GM18517 (cell line): ENCODE results near the gene LRRC45.
"Not testable (repeated sequence)": the region's sequence is repeated elsewhere in the genome, so short reads cannot be mapped to it uniquely, and the experiment has no call there.

Source experiments
- ATAC-seq: cut with Tn5 transposase; IDR thresholded peaks from one replicate; pipeline ENCODE4 v1.9.1; 2021; ENCODE audit warnings: mild to moderate bottlenecking, moderate library complexity; ENCODE audit not compliant: unreplicated experiment

LRRC45 gene

DNA sequence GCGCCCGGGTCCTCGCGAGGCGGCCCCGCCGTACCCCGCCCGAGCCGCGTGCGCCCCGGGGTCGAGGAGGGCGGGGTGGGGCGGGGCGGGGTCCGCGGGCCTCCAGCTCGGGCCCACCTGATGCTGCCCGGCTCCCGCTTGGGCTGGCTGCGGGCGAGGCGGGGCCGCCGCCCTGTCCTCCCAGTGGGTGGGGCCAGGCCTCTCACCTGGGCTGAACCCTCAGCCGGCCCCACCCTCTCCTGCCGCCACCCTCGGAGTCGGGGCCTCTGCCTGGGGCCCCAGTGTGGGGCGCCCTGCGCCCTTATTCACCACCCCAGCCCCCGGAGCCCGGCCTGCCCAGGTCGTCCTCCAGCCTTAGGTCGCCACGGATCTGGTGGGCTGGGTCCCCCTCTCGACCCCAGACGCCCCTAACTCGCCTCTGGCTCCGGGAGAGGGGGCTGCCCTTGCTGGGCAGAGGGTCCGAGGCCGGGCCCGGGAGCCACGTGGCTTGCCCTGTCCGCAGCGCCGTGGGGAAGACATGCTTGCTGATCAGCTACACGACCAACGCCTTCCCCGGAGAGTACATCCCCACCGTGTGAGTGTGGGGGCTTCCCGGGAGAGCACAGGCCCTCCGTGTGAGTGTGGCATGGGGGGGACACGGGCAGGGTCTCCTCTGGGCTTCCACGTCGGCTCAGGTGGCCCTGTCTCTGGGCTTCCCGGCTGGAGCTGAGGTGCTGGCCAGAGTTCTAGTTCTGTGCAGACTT, 9.0 kb downstream of the LRRC45 start:
- ATAC-seq = no peak

DNA sequence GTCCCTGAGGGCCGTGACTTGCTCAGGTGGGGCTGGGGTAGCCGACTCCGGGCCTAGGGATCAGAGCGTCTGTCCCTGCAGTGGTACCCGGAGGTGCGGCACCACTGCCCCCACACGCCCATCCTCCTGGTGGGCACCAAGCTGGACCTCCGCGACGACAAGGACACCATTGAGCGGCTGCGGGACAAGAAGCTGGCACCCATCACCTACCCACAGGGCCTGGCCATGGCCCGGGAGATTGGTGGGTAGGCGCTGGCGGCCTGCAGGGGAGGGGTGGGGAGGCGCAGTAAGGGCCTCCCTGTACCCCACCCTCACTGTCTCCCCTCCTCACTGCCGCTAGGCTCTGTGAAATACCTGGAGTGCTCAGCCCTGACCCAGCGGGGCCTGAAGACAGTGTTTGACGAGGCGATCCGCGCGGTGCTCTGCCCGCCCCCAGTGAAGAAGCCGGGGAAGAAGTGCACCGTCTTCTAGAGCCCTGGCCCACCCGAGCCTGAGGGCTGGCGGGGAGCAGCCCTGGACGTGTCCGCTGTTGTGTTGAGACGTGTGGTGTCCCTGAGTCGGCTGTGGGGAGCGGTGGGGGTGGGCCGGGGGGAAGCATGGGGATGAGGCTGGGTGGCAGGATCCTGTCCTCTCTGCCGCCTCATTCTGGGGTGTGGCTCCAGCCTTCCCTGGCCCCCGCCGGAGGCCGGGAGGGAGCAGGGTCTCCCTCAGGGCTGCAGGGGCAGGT, 10.4 kb downstream of the LRRC45 start:
- ATAC-seq = no peak

DNA sequence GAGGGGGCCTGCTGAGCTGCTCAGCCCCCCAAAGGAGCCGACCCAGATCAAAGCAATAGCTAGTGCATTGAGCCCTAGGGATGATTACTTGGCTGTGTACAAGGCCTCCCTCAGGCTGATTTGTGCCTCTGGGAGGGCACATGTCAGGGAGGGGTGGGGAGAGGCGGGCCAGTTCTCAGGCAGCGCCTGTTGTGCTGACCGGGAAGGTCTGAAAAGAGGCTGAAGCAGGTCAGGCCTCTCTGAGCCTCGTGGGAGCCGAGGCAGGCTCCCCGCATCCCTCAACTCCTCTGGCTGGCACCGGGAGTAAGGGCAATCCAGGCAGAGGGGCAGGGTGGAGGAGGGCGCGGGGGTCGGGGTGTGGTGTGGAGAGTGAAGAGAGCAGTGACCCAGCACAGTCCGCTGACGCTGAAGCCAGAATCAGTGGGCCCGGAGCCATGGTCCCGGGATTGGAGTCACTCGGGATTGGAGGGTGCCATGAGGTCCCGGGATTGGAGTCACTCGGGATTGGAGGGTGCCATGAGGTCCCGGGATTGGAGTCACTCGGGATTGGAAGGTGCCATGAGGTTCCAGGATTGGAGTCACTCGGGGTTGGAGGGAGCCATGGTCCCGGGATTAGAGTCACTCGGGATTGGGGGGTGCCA, 11.4 kb downstream of the LRRC45 start:
- no peak for ATAC-seq

DNA sequence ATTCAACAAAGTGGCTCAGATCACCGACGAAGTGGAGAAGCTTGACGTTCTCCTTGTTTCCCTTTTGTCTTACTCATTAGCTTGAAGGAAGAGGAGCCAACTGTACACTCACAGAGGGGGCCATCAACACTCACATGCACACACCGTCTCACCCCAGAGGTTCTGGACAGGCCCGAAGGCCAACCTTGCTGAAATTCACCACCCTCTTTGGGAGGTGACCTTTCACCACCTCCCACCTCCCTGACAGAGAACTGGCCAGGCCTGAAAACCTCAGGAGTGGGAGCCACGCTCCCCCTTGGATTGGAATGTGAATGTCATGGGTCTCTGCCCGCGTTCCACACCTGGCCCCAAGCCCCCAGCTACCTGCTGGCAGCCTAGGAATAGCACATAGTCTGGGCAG, 12.4 kb downstream of the LRRC45 start:
- ATAC-seq = no peak

DNA sequence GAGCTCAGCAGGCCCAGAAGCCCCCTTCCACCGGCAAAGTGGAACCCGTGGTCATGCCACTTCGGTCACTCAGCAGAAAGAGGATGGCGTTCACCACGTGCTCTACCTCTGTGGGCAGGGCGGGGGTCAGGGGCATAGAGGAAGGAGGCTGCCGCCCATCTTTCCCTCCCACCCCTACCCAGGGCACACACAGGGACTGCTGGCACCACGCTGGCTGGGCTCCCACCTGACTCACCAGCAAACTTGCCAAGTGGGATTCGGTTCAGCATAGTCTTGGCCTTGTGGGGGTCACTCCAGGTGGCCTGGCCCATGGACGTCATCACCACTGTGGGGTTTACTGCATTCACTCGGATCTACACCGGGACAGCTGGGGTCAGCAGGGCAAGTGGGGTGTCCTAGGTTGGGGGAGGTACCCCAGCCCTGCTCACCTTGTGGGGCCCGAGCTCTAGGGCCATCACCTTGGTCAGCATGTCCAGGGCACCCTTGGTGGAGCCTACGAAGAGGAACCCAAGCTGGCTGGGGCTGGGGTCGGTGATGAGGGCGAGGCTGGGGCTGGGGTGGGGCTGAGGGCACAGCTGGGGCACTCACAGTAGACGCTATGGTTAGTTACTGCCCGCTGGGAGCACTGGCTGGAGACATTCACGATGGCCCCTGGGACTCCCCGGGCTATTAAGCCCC, 13.0 kb downstream of the LRRC45 start:
- no peak for ATAC-seq

DNA sequence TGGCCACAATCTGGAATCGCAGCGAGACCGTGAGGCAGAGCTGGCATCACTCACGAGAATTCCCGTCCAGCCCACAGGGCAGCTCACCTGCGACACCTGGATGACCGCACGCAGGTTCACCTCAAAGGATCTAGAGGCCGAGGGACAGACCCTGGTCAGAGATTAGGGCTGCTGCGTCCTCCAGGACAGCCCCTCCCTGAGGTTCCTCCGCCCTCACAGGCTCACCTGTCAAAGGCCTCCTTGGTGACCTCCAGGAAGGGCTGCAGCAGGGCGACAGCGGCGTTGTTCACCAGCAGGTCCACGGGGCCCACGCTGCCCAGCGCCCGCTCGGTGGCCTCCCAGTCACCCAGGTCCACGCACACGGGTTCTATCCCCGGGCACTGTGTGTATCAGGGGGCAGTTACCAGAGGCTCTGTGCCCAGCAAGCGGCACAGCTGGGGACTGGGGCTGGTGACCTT, 13.6 kb downstream of the LRRC45 start:
- no peak for ATAC-seq

DNA sequence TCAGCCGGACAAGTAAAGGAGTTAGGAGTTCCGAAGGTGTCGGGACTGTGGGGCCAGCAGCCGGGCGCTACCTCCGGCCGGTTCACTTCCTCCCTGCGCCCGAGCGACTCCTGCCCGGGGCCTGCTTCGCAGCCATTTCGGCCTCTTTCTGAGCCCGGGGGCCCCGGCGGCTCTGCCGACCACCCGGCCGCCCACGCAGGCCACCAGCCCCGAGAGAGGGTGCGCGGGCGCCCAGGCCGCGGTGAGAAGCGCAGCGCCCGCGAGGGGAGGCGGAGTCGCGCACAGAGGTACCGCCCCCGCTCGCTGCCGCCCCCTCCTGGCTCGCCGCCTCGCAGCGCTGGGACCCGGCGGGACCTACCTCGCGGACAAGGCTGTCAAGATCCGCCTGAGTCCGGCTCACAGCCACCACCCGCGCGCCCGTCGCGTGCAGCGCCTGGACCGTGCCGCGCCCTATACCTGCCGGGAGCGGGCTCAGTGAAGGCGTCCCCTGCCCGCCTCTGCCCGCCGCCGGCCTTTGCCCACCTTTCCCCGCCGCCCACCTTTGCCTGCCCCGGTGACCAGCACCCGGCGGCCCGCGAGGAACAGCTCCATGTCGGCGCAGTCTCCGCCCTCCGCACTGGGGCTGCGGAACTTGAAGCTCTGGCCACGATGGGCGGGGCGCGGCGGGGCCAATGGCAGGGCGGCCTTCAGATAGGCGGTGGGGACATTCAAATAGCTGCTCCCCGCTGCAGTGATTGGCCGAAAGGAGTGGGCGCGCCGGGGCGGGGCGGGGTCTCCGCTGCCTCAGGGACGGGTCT, 14.2 kb downstream of the LRRC45 start, which contains the start of gene DCXR:
Gene DCXR (minus strand): TSS at position 606 of the 797 bp plus-strand sequence. CDS start 15 bp downstream, at position 591.
- peak; percentile 81 for ATAC-seq

DNA sequence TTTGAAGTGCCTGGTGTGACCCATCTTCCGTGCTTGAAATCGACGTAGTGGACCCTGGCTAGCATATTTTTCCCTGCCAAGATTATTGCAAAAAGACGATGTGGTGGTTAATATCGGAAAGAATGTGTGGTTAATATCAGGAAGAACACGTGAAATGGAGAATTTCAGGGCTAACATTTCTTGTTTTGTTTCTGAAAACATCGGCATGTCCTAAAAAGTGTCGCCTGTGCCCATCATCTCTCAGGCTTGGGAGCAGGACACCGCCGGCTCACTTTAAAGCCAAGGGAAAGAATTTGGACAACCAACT, 14.7 kb downstream of the LRRC45 start:
- ATAC-seq = no peak

DNA sequence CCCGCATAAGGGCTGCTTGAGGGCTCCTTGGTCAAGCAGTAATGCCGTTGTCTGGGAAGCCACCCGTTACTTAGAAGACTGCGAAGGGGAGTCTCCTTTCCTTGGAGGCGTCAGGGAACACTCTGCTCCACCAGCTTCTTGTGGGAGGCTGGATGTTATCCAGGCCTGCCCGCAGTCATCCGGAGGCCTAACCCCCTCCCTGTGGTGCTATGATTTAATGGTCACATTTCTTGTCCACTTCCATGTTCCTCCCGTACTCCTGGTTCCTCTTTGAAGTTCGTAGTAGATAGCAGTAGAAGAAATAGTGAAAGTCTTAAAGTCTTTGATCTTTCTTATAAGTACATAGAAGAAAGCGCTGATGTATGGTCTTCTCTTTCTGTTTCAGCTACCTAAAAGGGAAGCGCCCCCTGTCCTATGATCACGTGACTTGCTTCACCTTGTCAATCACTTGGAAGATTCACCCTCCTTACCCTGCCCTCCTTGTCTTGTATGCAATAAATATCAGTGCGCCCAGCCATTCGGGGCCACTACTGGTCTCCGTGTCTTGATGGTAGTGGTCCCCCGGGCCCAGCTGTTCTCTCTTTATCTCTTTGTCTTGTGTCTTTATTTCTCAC, 15.8 kb downstream of the LRRC45 start:
- not testable (repeated sequence) for ATAC-seq

DNA sequence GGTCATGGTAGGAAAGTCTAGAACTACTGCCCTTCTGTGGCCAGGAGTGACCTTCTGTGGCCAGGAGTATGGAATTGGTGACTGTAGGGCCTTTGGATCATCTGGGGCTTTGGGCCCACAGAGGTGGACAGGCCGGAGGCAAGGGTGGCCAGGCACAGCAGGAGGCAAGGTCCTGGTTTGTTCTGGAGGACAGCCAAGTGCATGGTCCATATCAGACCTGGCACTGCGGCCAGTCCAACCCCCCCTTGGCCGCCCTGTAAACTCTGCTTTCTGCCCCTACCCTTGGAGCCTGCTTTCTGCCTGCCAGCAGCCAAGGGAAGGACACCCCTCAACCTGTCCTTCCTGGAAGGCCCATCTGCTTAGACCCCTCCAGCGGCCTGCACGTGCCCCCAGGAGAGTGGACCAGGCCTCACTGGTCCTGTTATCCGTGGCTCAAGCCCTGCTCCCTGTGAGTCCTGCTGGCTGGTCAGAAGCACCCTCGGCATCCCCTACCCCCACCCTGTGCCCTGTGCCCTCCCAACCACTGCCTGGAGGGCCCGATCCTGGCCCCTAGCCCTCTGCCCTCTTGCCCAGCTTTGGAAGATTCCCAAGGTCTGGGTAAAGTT, 16.7 kb downstream of the LRRC45 start:
- ATAC-seq = no peak

DNA sequence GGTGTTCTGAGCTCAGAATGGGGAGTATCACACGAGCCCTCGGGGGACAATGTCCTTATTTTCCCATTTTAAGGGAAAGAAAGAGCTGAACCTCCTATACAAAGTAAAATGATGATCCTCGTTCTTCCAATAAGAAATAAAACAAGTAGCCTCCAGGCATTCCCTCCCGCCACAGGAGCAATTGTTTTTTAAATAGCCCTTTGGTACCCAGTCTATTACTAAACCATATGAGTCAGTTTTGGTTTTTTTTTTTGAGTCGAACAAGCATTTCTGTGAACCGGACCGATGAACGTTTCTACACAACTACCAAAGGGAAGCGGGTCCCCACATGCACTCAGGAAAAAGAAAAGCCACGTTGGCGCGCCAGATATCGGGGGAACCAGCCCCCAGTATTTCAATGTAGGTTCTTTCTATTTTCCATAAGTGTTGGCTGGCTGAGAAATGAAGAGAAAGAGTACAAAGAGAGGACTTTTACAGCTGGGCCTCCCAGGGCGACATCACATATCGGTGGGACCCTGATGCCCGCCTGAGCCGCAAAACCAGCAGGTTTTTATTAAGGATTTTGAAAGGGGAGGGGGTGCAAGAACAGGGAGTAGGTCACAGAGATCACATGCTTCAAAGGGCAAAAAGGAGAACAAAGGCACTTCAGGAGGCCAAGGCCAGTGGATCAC, 18.2 kb downstream of the LRRC45 start:
- ATAC-seq = no peak

DNA sequence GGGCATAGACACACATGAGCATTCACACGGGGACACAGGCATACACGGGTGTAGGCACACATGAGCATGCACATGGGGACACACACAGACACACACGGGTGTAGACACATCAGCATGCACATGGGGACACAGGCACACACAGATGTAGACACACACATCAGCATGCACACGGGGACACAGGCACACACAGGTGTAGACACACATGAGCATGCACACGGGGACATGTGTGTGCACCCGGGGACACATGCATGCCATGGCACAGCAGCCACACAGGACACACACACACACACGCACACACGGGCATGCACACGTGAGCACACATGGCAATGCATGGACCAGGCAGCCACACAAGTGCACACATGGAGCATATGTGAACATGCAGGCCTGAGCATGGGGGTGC, 19.5 kb downstream of the LRRC45 start:
- ATAC-seq = no peak

DNA sequence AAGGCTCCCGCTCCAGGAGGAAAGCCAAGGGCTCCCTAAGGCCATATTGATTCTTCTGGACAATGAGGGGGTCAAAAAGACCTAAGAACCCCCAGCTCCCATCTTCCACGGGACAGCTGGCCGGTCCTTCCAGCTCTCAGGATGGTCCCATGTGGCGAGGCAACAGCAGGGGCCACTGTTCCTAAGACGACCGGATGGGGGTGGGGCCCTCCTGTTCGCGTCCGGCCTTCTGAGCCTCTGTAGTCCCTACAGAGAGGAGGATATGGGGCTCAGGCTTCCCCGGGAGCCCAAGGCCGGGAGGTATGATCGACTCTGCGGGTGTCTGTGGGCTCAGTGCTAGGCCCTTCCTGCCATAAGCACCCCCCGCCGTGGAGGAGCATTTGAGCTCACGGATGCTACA, 20.4 kb downstream of the LRRC45 start:
- no peak for ATAC-seq

DNA sequence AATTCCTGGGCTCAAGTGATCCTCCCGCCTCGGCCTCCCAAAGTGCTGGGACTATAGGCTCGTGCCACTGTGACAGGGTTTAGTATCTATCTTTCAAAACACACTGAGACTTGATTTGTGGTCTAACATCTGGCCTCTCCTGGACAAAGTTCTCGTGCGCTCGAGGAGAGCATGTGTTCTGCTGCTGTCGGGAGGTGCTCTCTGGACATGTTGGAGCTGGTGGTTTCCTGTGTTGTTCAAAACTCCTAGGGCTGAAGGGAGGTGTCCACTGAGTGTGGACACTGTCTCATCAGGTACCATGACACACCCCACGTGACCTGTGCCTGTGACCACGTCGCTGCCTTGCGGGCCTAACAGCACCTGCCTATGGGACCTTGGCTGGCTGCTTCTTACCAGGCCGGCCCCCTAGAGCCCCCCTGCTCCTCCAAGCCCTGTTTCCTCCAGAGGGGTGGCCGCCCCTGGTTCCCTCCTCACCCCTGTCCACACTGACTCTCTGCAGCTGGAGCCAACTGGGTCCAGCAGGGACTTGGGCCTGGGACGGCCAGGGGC, 22.9 kb downstream of the LRRC45 start:
- no peak for ATAC-seq

DNA sequence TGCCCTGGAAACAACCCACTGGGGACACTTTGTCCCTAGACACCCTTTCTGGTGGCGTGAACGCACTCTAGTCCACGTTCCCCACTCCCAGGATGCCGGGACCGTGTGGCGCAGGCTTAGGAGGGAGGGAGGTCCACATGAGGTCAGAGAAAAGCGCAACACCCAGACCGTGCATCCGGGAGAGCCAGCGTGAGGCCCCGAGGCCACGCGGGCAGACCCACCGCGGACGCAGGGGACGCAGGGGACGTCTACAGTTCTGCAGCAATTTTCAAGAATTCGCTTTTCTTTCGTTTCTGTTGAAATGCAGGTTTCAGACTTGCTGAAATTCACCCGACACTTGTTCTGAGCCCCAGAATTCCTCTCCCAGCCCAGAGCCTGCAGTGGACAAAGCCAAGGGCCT, 23.8 kb downstream of the LRRC45 start:
- ATAC-seq = no peak

DNA sequence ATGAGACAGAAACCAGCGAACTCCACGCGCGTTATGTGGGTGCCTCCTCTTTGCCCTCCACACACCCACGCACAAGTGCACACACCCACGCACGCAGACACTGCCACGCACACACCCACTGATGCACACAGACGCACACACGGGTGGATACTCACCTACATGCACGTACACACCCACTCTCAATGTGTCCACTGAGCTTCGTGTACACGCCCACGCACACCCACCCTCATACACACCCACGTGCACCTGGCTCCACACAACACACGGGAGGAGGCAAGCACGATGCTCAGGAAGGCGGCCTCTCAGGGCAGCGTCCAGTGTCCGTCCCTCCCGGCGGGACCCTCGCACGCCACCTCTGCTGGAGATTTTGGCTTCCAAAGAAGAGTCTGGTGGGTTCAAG, 24.3 kb downstream of the LRRC45 start:
- ATAC-seq = no peak

DNA sequence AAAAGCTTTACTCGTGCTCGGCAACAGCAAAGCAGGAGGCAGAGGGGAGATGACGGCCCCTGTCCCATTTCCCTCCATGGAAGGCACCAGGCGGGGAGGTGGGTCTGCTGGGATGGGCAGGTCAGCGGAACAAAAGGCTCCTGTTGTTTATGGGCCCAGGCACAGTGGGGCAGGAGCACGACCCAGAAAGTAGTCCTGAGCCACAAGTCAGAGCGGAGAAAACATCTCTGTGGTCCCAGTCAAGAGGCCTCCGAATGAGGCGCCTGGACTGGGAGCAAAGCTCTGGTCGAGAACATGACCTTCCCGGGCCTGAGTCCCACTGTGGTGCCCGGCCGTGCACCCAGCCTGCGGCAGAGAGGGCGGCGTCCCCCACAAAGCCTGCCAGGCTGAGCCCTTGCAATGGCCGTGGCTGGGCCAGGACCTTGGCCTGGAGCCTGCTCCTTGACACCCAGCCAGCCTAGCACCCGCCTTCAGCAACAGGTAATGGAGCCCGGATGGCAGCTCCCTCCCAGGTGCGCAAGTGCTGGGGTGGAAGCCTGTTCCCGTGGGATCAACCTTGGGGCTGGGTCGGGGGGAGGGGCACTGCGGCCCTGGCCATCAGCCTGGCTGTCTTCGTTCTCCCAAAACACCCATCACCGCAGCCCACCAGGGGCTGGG, 24.9 kb downstream of the LRRC45 start:
- ATAC-seq = no peak

DNA sequence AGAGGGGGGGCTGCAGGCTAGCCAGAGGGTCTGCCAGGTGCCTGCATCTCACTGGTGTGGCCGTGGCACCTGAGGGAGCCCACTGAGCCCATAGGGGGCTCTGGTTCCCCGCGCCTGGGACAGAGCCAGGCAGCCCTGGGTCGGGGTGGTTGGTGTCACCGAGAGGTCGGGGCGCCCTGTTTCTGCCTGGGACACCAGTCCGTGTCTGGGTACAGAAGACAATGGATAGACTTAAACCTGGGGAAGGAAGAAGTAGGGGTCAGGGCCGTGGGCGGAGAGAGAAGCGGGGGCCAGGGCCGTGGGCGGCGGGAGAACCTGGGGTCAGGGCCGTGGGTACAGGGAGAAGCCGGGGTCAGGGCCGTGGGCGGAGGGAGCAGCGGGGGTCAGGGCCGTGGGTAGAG, 25.5 kb downstream of the LRRC45 start:
- no peak for ATAC-seq
